Colonic mucosa (tissue), 4 donors: ENCODE measurements around the gene HS3ST6. TPM values are rescaled to one million over a fixed set of nuclear protein-coding genes. Genes with fewer than 3 reads are reported as not detected.

Experiments
- DNase-seq: peaks from one replicate; pipeline ENCODE4 v3.0.0-alpha.2; 2020
- H3K27ac ChIP-seq: fragments of 200-600 bp; one replicate; pipeline ENCODE4 v1.8.0; 2021
- H3K27me3 ChIP-seq: fragments of 200-600 bp; one replicate; pipeline ENCODE4 v1.8.0; 2021
- H3K36me3 ChIP-seq: fragments of 200-600 bp; one replicate; pipeline ENCODE4 v1.8.0; 2021
- H3K4me1 ChIP-seq: fragments of 200-600 bp; one replicate; pipeline ENCODE4 v1.8.0; 2021; ENCODE audit warnings: mild to moderate bottlenecking
- H3K4me3 ChIP-seq: fragments of 200-600 bp; one replicate; pipeline ENCODE4 v1.8.0; 2021
- H3K9ac ChIP-seq, 2 donors: one replicate each; pipeline ENCODE4 v1.7.0; 2013; ENCODE audit warnings: control low read depth in 2 of 2, low read depth in 2 of 2, low read length in 2 of 2
- H3K9me3 ChIP-seq: fragments of 200-600 bp; one replicate; pipeline ENCODE4 v1.8.0; 2021
- intact Hi-C: fragments of 100-400 bp; cut with DNase I; formaldehyde crosslinking; loops from one replicate; pipeline ENCODE4 v1.14.1; 2022
- total RNA-seq, 2 donors: library from RNA; stranded (reverse); fragmentation: NEBNext Ultra II Directional in 1 of 2; extraction: Animal tissue kit (Norgen Biotek cat#: 25700) in 1 of 2; gene quantifications; one replicate each; pipeline ENCODE4 v1.2.1, GENCODE V29; 2021
- TF ChIP-seq, protein P1 (sequence below): fragments of 200-600 bp; IDR thresholded peaks from one replicate; pipeline ENCODE4 v1.8.0; 2022; ENCODE audit warnings: antibody characterized with exemption, mild to moderate bottlenecking
- donor health status: healthy.
- donor health status: DM: no; HTN: no; CAD: no.
- donor health status: DM: no; HTN: no; CAD: no.

Gene HS3ST6
- total RNA-seq, 2 donors from 2014 or later, result 0.59 to 0.82 TPM

- intact Hi-C loops, result loop anchor here (2.0 to 10.0 kb wide), 2 partner anchors 61 to 63 kb away; no protein-coding TSS in a partner anchor
- H3K9ac ChIP-seq, result no peak overlapping the region
- no peaks in the 10 kb centered on the region for H3K4me1 ChIP-seq
- no peaks in the 10 kb centered on the region for H3K9me3 ChIP-seq
- H3K27ac ChIP-seq, result no peak overlapping the region
- DNase-seq, result no peak
- H3K4me3 ChIP-seq, result no peak overlapping the region
- H3K27me3 ChIP-seq, result no peaks in the 10 kb centered on the region
- no peaks in the 10 kb centered on the region for H3K36me3 ChIP-seq
- TF ChIP-seq, protein P1, sequence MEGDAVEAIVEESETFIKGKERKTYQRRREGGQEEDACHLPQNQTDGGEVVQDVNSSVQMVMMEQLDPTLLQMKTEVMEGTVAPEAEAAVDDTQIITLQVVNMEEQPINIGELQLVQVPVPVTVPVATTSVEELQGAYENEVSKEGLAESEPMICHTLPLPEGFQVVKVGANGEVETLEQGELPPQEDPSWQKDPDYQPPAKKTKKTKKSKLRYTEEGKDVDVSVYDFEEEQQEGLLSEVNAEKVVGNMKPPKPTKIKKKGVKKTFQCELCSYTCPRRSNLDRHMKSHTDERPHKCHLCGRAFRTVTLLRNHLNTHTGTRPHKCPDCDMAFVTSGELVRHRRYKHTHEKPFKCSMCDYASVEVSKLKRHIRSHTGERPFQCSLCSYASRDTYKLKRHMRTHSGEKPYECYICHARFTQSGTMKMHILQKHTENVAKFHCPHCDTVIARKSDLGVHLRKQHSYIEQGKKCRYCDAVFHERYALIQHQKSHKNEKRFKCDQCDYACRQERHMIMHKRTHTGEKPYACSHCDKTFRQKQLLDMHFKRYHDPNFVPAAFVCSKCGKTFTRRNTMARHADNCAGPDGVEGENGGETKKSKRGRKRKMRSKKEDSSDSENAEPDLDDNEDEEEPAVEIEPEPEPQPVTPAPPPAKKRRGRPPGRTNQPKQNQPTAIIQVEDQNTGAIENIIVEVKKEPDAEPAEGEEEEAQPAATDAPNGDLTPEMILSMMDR, result no peak
These were observed 52.1 kb downstream of the HS3ST6 start for GRCh38 chr16:1865902-1866690.

DNA sequence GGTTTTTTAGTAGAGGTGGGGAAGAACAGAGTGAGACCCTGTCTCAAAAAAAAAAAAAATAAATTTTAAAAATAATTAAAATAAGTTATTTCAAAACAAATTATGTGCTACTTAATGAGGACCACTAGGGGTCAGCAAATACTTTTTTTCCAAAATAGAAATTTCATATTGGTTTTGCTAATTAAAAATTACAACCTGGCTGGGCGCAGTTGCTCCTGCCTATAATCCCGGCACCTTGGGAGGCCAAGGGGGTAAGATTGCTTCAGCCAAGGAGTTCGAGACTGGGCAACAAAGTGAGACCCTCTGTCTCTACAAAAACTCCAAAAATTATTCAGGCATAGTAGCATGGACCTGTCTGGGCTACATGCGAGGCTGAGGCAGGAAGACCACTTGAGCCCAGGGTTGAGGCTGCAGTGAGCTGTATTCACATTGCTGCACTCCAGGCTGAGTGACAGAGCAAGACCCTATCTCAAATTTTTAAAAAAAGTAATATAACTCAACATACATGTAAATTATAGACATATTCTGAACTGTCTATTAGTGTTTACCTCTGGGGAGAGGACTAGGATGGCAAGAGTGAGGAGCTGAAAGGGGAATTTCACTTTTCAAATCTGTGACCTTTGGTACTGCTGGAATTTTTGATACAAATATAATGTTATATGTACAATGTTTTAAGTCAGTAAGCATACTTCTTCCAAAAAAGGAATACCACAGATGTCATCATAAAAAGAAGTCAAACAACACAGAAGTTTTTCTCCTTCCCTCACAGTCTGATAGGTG lies 54.3 kb downstream of the HS3ST6 start:
- DNase-seq, result no peak
- H3K27ac ChIP-seq, result no peak overlapping the region
- H3K27me3 ChIP-seq, result no peaks in the 10 kb centered on the region
- intact Hi-C loops, result loop anchor here (2.0 to 10.0 kb wide), 2 partner anchors 59 to 65 kb away; no protein-coding TSS in a partner anchor
- no peaks in the 10 kb centered on the region for H3K9me3 ChIP-seq
- H3K9ac ChIP-seq, result no peak overlapping the region
- H3K4me1 ChIP-seq, result no peaks in the 10 kb centered on the region
- no peak overlapping the region for H3K4me3 ChIP-seq
- H3K36me3 ChIP-seq, result no peaks in the 10 kb centered on the region
- TF ChIP-seq, protein P1, result peak; percentile 49

- no peak overlapping the region for H3K27ac ChIP-seq
- no peak overlapping the region for H3K4me3 ChIP-seq
- no peaks in the 10 kb centered on the region for H3K9me3 ChIP-seq
- intact Hi-C loops, result loop anchor here (10.0 kb wide), 1 partner anchor 58 kb away; no protein-coding TSS in a partner anchor
- TF ChIP-seq, protein P1, result no peak
- no peaks in the 10 kb centered on the region for H3K27me3 ChIP-seq
- no peaks in the 10 kb centered on the region for H3K4me1 ChIP-seq
- no peaks in the 10 kb centered on the region for H3K36me3 ChIP-seq
- no peak overlapping the region for H3K9ac ChIP-seq
- no peak for DNase-seq
These were observed 55.8 kb downstream of the HS3ST6 start for GRCh38 chr16:1862394-1862793.

DNA sequence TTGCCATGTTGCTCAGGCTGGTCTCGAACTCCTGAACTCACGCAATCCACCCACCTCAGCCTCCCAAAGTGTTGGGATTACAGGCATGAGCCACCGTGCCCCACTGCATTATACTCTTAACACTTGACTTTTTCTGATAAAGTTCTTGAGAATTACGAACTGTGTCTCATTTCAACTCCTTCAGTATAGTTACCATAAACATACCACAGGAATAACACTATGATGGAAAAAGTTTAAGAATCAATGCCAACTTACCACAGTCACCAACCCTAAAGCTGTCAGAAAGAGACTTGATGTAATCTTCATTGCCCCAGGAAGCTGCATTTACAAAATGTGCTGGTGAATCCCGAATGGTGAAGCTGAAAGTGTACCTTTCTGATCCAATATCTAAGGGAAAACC lies 56.5 kb downstream of the HS3ST6 start:
- TF ChIP-seq, protein P1, result no peak
- no peaks in the 10 kb centered on the region for H3K36me3 ChIP-seq
- H3K4me3 ChIP-seq, result no peak overlapping the region
- no peak overlapping the region for H3K9ac ChIP-seq
- H3K9me3 ChIP-seq, result no peaks in the 10 kb centered on the region
- DNase-seq, result no peak
- no peak overlapping the region for H3K27ac ChIP-seq
- intact Hi-C loops, result loop anchor here (10.0 kb wide), 1 partner anchor 57 kb away; no protein-coding TSS in a partner anchor
- no peaks in the 10 kb centered on the region for H3K4me1 ChIP-seq
- H3K27me3 ChIP-seq, result no peaks in the 10 kb centered on the region

Other genes starting within 250 kb of the HS3ST6 start
- 100 to 1,000 TPM in 1 of 2 donors, 10 to 100 TPM in 1; 53.5 to 123 TPM for gene JPT2, start 240.1 kb downstream of the HS3ST6 start, total RNA-seq
- 10 to 100 TPM; 44.0 to 62.6 TPM for gene MAPK8IP3, start 212.2 kb downstream of the HS3ST6 start, total RNA-seq
- gene NME3, start 146.9 kb downstream of the HS3ST6 start, total RNA-seq, result 10 to 100 TPM; 61.3 to 79.7 TPM
- gene EME2, start 145.6 kb downstream of the HS3ST6 start, total RNA-seq, result 10 to 100 TPM; 16.7 to 30.6 TPM
- gene MRPS34, start 145.3 kb downstream of the HS3ST6 start, total RNA-seq, result 100 to 1,000 TPM; 106 to 227 TPM
- gene SPSB3, start 135.8 kb downstream of the HS3ST6 start, total RNA-seq, result 10 to 100 TPM; 32.7 to 35.9 TPM
- 10 to 100 TPM; 30.0 to 72.8 TPM for gene NUBP2, start 135.5 kb downstream of the HS3ST6 start, total RNA-seq
- gene IGFALS, start 124.7 kb downstream of the HS3ST6 start, total RNA-seq, result 1 to 10 TPM; 5.7 to 7.0 TPM
- gene HAGH, start 91.6 kb downstream of the HS3ST6 start, total RNA-seq, result 10 to 100 TPM; 61.9 to 64.7 TPM
- 10 to 100 TPM; 55.5 to 73.9 TPM for gene FAHD1, start 91.2 kb downstream of the HS3ST6 start, total RNA-seq
- under 1 TPM in 1 of 2 donors, not detected in 1; 0.27 TPM for gene MEIOB, start 46.3 kb downstream of the HS3ST6 start, total RNA-seq
- gene MSRB1, start 24.8 kb upstream of the HS3ST6 start, total RNA-seq, result 10 to 100 TPM; 33.0 to 61.2 TPM
- gene RPL3L, start 36.3 kb upstream of the HS3ST6 start, total RNA-seq, result not detected
- 100 to 1,000 TPM; 219 to 272 TPM for gene NDUFB10, start 41.1 kb upstream of the HS3ST6 start, total RNA-seq
- gene RPS2, start 46.4 kb upstream of the HS3ST6 start, total RNA-seq, result 1,000 to 10,000 TPM; 1,996 to 2,736 TPM
- gene RNF151, start 48.4 kb upstream of the HS3ST6 start, total RNA-seq, result not detected
- gene TBL3, start 53.6 kb upstream of the HS3ST6 start, total RNA-seq, result 10 to 100 TPM; 19.4 to 43.1 TPM
- 10 to 100 TPM; 43.9 to 80.1 TPM for gene NOXO1, start 63.1 kb upstream of the HS3ST6 start, total RNA-seq
- 10 to 100 TPM; 76.6 to 79.5 TPM for gene GFER, start 65.8 kb upstream of the HS3ST6 start, total RNA-seq
- 1 to 10 TPM; 1.5 to 1.9 TPM for gene SYNGR3, start 71.6 kb upstream of the HS3ST6 start, total RNA-seq
- 10 to 100 TPM; 45.4 to 64.3 TPM for gene ZNF598, start 91.4 kb upstream of the HS3ST6 start, total RNA-seq
- gene NPW, start 101.4 kb upstream of the HS3ST6 start, total RNA-seq, result 1 to 10 TPM; 3.5 to 3.8 TPM
- 10 to 100 TPM; 64.0 to 77.9 TPM for gene NHERF2, start 108.5 kb upstream of the HS3ST6 start, total RNA-seq
- 10 to 100 TPM; 30.1 to 96.8 TPM for gene NTHL1, start 129.4 kb upstream of the HS3ST6 start, total RNA-seq
- gene TSC2, start 129.6 kb upstream of the HS3ST6 start, total RNA-seq, result 100 to 1,000 TPM in 1 of 2 donors, 10 to 100 TPM in 1; 75.3 to 143 TPM
- 10 to 100 TPM; 48.2 to 83.5 TPM for gene PKD1, start 217.5 kb upstream of the HS3ST6 start, total RNA-seq
- gene RAB26, start 230.2 kb upstream of the HS3ST6 start, total RNA-seq, result 10 to 100 TPM; 18.2 to 24.5 TPM
- 100 to 1,000 TPM; 102 to 131 TPM for gene TRAF7, start 237.4 kb upstream of the HS3ST6 start, total RNA-seq